SK-N-SH (cell line): ENCODE data around the gene BTRC. TPM values are rescaled to one million over a fixed set of nuclear protein-coding genes. Genes with fewer than 3 reads are reported as not detected.

Experiments
- CTCF ChIA-PET: fragments of 300-600, 350-600 bp; formaldehyde crosslinking; extraction: SDS; loops from one replicate; lab custom pipeline; 2021; lab: Yijun Ruan, JAX
- POLR2A ChIA-PET: fragments of 350-600 bp; sonication (Branson Sonifier 250); formaldehyde crosslinking; extraction: SDS; loops from one replicate; lab custom pipeline; 2020; ENCODE audit warnings: antibody characterized with exemption, inconsistent platforms; lab: Yijun Ruan, JAX
- DNase-seq: peaks from one replicate; pipeline ENCODE4 v3.0.0; 2012
- H2AFZ ChIP-seq: fragments of 200-600 bp; sonication (generic); 2 replicates; pipeline ENCODE4 v1.8.1; 2016; ENCODE audit warnings: antibody characterized with exemption, mild to moderate bottlenecking, low read depth
- H3F3A ChIP-seq: fragments of 200-600 bp; sonication (generic); replicated peaks from 2 replicates; pipeline ENCODE3; 2016; ENCODE audit warnings: antibody characterized with exemption, mild to moderate bottlenecking; ENCODE audit not compliant: insufficient read depth
- H3K27ac ChIP-seq, 2 experiments: fragments of 200-500 bp in 1 of 2; fragments of 200-600 bp in 1 of 2; sonication (Bioruptor generic) in 1 of 2; sonication (generic), shearing (Covaris generic) in 1 of 2; 2 replicates each; pipeline versions ENCODE4 v1.5.1 to v1.6.1; 2014 to 2016; ENCODE audit warnings: low read depth in 2 of 2, inconsistent platforms in 1 of 2, low read length in 1 of 2, mild to moderate bottlenecking in 1 of 2, mixed read lengths in 1 of 2
- H3K27me3 ChIP-seq: fragments of 200-600 bp; sonication (generic), shearing (Covaris generic); 2 replicates; pipeline ENCODE4 v1.6.1; 2016; ENCODE audit warnings: mixed run types; ENCODE audit not compliant: insufficient read depth
- H3K36me3 ChIP-seq, 2 experiments: fragments of 200-500 bp in 1 of 2; fragments of 200-600 bp in 1 of 2; sonication (Bioruptor generic) in 1 of 2; sonication (generic) in 1 of 2; replicated peaks in 1 of 2; 2 replicates each; pipeline versions ENCODE3 to v1.5.1; 2014 to 2016; ENCODE audit warnings: low read length in 1 of 2, mild to moderate bottlenecking in 1 of 2; ENCODE audit not compliant: insufficient read depth in 2 of 2, control insufficient read depth in 1 of 2
- H3K4me1 ChIP-seq, 2 experiments: fragments of 200-500 bp in 1 of 2; fragments of 200-600 bp in 1 of 2; sonication (Bioruptor generic) in 1 of 2; sonication (generic), shearing (Covaris generic) in 1 of 2; 2 replicates each; pipeline versions ENCODE4 v1.5.1 to v1.6.1; 2014 to 2016; ENCODE audit warnings: low read depth in 1 of 2, low read length in 1 of 2, mixed run types in 1 of 2; ENCODE audit not compliant: insufficient read depth in 2 of 2, control insufficient read depth in 1 of 2
- H3K4me2 ChIP-seq: fragments of 200-600 bp; sonication (generic), shearing (Covaris generic); 2 replicates; pipeline ENCODE4 v1.6.1; 2017; ENCODE audit warnings: mixed run types
- H3K4me3 ChIP-seq, 2 experiments: fragments of 200-500 bp in 1 of 2; fragments of 200-600 bp in 1 of 2; sonication (Bioruptor generic) in 1 of 2; sonication (generic), shearing (Covaris generic) in 1 of 2; 2 replicates each; pipeline versions ENCODE4 v1.5.1 to v1.8.1; 2014 to 2016; ENCODE audit warnings: low read depth in 2 of 2, inconsistent platforms in 1 of 2, low read length in 1 of 2, mild to moderate bottlenecking in 1 of 2, mixed read lengths in 1 of 2, moderate library complexity in 1 of 2
- H3K79me2 ChIP-seq: fragments of 200-600 bp; sonication (generic); 2 replicates; pipeline ENCODE4 v1.8.1; 2017; ENCODE audit warnings: mild to moderate bottlenecking; ENCODE audit not compliant: insufficient read depth
- H3K9ac ChIP-seq: fragments of 200-600 bp; sonication (generic); 2 replicates; pipeline ENCODE4 v1.6.1; 2017; ENCODE audit warnings: mixed run types
- H3K9me2 ChIP-seq: fragments of 200-600 bp; sonication (generic); 2 replicates; pipeline ENCODE4 v1.6.1; 2017; ENCODE audit warnings: mixed run types
- H3K9me3 ChIP-seq: fragments of 200-600 bp; sonication (generic); 2 replicates; pipeline ENCODE4 v1.6.1; 2017; ENCODE audit warnings: mixed run types, mild to moderate bottlenecking, moderate library complexity
- H4K20me1 ChIP-seq: fragments of 200-600 bp; sonication (generic); 2 replicates; pipeline ENCODE4 v1.6.1; 2017; ENCODE audit warnings: mild to moderate bottlenecking, mixed run types; ENCODE audit not compliant: insufficient read depth
- CHD2 ChIP-seq: fragments of 150-350 bp; IDR thresholded peaks from 2 replicates; pipeline ENCODE4 v1.6.1; 2018; ENCODE audit warnings: low read length; ENCODE audit not compliant: partially characterized antibody
- EP300 ChIP-seq, 2 experiments: IDR thresholded peaks; 2 replicates each; pipeline versions ENCODE4 v1.4.0 to v1.6.1; 2012; ENCODE audit warnings: borderline replicate concordance in 1 of 2, low read depth in 1 of 2, low read length in 1 of 2
- EZH2phosphoT487 ChIP-seq: fragments of 200-600 bp; sonication (generic); IDR thresholded peaks from 2 replicates; pipeline ENCODE4 v1.6.1; 2017; ENCODE audit warnings: low read depth, mixed run types, mild to moderate bottlenecking, antibody characterized with exemption, moderate library complexity, borderline replicate concordance
- GABPA ChIP-seq: IDR thresholded peaks from 2 replicates; pipeline ENCODE4 v1.4.0; 2012; ENCODE audit warnings: low read depth, mild to moderate bottlenecking
- GATA2 ChIP-seq: sonication (generic); formaldehyde crosslinking; IDR thresholded peaks from 2 replicates; pipeline ENCODE4 v1.5.0; 2020; ENCODE audit warnings: mild to moderate bottlenecking, missing genetic modification reagents
- JUND ChIP-seq: IDR thresholded peaks from 2 replicates; pipeline ENCODE4 v1.4.0; 2012
- MEF2A ChIP-seq: IDR thresholded peaks from 2 replicates; pipeline ENCODE4 v1.4.0; 2012; ENCODE audit warnings: low read depth, borderline replicate concordance
- MXI1 ChIP-seq: IDR thresholded peaks from 2 replicates; pipeline ENCODE4 v1.6.1; 2012; ENCODE audit warnings: mild to moderate bottlenecking, low read depth, low read length, improper control_type of control experiment
- RAD21 ChIP-seq: IDR thresholded peaks from 2 replicates; pipeline ENCODE4 v1.6.1; 2012; ENCODE audit warnings: mild to moderate bottlenecking, low read length
- RXRA ChIP-seq: IDR thresholded peaks from 2 replicates; pipeline ENCODE4 v1.4.0; 2012; ENCODE audit warnings: low read depth, mild to moderate bottlenecking, borderline replicate concordance
- SIN3A ChIP-seq: IDR thresholded peaks from 2 replicates; pipeline ENCODE4 v1.6.1; 2012; ENCODE audit warnings: low read depth, mild to moderate bottlenecking, low read length, moderate library complexity, borderline replicate concordance
- SMC3 ChIP-seq: IDR thresholded peaks from 2 replicates; pipeline ENCODE4 v1.6.1; 2012; ENCODE audit warnings: low read depth, low read length, improper control_type of control experiment
- TCF12 ChIP-seq: IDR thresholded peaks from 2 replicates; pipeline ENCODE4 v1.4.0; 2012
- whole genome bisulfite sequencing: methylation state at CpG from one replicate; pipeline ENCODE4 v1.1.6; 2017; ENCODE audit warnings: low lambda C conversion rate; 5-methylcytosine and 5-hydroxymethylcytosine counted together
- polyA plus RNA-seq, 3 experiments: library from polyadenylated mRNA; depleted of rRNA; stranded (reverse); fragments of >200 nt; gene quantifications; 2 replicates each; pipeline ENCODE4 v1.2.3, GENCODE V29; 2012
- TF ChIP-seq, protein P1 (sequence below): IDR thresholded peaks from 2 replicates; pipeline ENCODE4 v1.6.1; 2012; ENCODE audit warnings: mild to moderate bottlenecking, low read depth, low read length, moderate library complexity
- TF ChIP-seq, protein P2 (sequence below): fragments of 200-600 bp; sonication (generic); IDR thresholded peaks from 2 replicates; pipeline ENCODE4 v1.6.1; 2017; ENCODE audit warnings: antibody characterized with exemption, mild to moderate bottlenecking, moderate library complexity
- TF ChIP-seq, protein P3 (sequence below): fragments of 150-350 bp; IDR thresholded peaks from 2 replicates; pipeline ENCODE4 v1.6.1; 2016; ENCODE audit warnings: mild to moderate bottlenecking, low read depth, low read length
- TF ChIP-seq, protein P4 (sequence below): IDR thresholded peaks from 2 replicates; pipeline ENCODE4 v1.4.0; 2012; ENCODE audit warnings: low read depth

The BTRC gene
- polyA plus RNA-seq, 1 of the 3 experiments (the other 2 are of a cell fraction): 6.5 TPM

DNA sequence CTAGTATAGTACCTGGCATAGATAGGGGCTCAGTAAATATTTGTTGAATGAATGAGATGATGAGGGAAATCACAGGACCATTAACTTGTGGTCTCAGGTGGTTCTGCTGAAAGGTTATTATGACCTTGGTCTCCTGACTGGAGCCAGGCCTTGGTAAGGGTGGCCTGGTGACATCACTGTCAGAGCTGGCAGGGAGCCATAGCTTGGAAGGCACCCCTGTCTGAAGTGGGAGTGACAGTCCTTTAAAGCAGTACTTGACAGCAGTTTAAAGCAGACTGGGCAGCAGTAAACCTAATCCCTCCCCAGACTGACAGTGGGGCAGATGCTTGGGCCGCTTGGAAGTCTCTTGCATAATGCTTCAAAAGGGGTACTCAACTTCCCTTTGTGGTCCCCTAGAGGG is 247.6 kb downstream of the BTRC start (continued):
- TF ChIP-seq, protein P1, sequence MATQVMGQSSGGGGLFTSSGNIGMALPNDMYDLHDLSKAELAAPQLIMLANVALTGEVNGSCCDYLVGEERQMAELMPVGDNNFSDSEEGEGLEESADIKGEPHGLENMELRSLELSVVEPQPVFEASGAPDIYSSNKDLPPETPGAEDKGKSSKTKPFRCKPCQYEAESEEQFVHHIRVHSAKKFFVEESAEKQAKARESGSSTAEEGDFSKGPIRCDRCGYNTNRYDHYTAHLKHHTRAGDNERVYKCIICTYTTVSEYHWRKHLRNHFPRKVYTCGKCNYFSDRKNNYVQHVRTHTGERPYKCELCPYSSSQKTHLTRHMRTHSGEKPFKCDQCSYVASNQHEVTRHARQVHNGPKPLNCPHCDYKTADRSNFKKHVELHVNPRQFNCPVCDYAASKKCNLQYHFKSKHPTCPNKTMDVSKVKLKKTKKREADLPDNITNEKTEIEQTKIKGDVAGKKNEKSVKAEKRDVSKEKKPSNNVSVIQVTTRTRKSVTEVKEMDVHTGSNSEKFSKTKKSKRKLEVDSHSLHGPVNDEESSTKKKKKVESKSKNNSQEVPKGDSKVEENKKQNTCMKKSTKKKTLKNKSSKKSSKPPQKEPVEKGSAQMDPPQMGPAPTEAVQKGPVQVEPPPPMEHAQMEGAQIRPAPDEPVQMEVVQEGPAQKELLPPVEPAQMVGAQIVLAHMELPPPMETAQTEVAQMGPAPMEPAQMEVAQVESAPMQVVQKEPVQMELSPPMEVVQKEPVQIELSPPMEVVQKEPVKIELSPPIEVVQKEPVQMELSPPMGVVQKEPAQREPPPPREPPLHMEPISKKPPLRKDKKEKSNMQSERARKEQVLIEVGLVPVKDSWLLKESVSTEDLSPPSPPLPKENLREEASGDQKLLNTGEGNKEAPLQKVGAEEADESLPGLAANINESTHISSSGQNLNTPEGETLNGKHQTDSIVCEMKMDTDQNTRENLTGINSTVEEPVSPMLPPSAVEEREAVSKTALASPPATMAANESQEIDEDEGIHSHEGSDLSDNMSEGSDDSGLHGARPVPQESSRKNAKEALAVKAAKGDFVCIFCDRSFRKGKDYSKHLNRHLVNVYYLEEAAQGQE: no peak
- TF ChIP-seq EP300 (IDR thresholded peaks at IDR 0.05; ENCODE audit: borderline replicate concordance in 1 of 2, low read depth in 1 of 2, low read length in 1 of 2): no peak
- no peak for TF ChIP-seq JUND
- TF ChIP-seq GATA2: no peak

DNA sequence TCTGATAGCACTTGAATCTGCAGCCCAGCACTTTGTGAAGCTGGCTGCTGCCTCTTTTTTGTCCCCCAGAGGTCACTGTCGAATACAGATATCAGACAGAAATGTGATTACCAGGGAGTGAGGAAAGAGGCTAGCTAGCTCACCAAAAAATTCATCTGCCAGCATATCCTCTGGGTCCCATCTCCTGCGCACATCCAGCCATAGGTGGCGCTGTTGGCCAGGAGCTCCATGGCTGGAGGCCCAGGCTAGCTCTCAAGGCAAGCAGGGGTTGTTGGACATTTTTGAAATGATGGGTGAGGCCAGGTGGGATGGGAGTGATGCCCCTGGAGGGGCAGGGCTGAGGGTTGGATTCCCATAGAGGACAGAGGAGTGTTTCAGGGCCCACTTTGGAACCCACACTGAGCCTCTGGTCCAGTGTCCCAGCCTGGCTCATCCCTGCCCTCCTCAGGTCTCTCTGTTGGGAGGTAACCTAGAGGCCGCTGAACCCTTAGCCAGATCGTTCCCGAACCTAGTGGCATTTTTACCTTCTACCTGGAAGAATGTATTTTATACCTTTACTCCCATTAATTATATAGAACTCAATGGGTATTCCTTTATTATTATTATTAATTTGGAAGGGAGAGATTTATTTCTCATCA is 248.9 kb downstream of the BTRC start:
- H3K79me2 ChIP-seq: no peaks in the 10 kb centered on the region
- H3K4me2 ChIP-seq: no peak overlapping the region
- ChIA-PET CTCF (interaction anchor here (0.6 to 19.2 kb wide), 60 partner anchors 10 to 452 kb away, joined by 3 to 297 read pairs (median 5); partner anchors contain the start of genes FBXW4, NPM3 and POLL), POLR2A (interaction anchor here (1.4 kb wide), 1 partner anchor 179 kb away, joined by 10 read pairs; no protein-coding TSS in a partner anchor)
- WGBS: 49% methylated on average over 6 of the region's 6 CpGs
- H3K36me3 ChIP-seq: peaks cover 15 to 42% of the 10 kb centered on the region in 2 experiments
- no peaks in the 10 kb centered on the region for H3K27me3 ChIP-seq
- H4K20me1 ChIP-seq: no peaks in the 10 kb centered on the region
- no peaks in the 10 kb centered on the region; a peak in 1 of 4 replicates for H3K4me1 ChIP-seq
- no peak overlapping the region; a peak in 1 of 4 replicates for H3K27ac ChIP-seq
- TF ChIP-seq GABPA (no peak), TCF12 (no peak), JUND (no peak), SIN3A (no peak), EP300 (IDR thresholded peaks at IDR 0.05; ENCODE audit: borderline replicate concordance in 1 of 2, low read depth in 1 of 2, low read length in 1 of 2) (no peak), EZH2phosphoT487 (no peak), RAD21 (peak; percentile 92), MXI1 (0 out of 2 replicates have a peak, but pooled peaks have one; percentile 32), RXRA (no peak), SMC3 (peak; percentile 78), MEF2A (no peak), CHD2 (peak; percentile 19)
- TF ChIP-seq, protein P2, sequence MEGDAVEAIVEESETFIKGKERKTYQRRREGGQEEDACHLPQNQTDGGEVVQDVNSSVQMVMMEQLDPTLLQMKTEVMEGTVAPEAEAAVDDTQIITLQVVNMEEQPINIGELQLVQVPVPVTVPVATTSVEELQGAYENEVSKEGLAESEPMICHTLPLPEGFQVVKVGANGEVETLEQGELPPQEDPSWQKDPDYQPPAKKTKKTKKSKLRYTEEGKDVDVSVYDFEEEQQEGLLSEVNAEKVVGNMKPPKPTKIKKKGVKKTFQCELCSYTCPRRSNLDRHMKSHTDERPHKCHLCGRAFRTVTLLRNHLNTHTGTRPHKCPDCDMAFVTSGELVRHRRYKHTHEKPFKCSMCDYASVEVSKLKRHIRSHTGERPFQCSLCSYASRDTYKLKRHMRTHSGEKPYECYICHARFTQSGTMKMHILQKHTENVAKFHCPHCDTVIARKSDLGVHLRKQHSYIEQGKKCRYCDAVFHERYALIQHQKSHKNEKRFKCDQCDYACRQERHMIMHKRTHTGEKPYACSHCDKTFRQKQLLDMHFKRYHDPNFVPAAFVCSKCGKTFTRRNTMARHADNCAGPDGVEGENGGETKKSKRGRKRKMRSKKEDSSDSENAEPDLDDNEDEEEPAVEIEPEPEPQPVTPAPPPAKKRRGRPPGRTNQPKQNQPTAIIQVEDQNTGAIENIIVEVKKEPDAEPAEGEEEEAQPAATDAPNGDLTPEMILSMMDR: peak; percentile 90
- TF ChIP-seq, protein P3, sequence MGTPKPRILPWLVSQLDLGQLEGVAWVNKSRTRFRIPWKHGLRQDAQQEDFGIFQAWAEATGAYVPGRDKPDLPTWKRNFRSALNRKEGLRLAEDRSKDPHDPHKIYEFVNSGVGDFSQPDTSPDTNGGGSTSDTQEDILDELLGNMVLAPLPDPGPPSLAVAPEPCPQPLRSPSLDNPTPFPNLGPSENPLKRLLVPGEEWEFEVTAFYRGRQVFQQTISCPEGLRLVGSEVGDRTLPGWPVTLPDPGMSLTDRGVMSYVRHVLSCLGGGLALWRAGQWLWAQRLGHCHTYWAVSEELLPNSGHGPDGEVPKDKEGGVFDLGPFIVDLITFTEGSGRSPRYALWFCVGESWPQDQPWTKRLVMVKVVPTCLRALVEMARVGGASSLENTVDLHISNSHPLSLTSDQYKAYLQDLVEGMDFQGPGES: no peak
- TF ChIP-seq, protein P4, sequence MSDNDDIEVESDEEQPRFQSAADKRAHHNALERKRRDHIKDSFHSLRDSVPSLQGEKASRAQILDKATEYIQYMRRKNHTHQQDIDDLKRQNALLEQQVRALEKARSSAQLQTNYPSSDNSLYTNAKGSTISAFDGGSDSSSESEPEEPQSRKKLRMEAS: no peak
- H3K9ac ChIP-seq: no peak overlapping the region
- H3K4me3 ChIP-seq: peak overlapping the region in 1 of 2 experiments; percentile 24; a peak in 1 of 4 replicates
- no peak overlapping the region for H2AFZ ChIP-seq
- H3F3A ChIP-seq: peaks cover 10% of the 10 kb centered on the region
- DNase-seq: peak; percentile 84
- no peaks in the 10 kb centered on the region for H3K9me2 ChIP-seq
- H3K9me3 ChIP-seq: no peaks in the 10 kb centered on the region
